ENCODE results near the gene SPTSSA.

DNA sequence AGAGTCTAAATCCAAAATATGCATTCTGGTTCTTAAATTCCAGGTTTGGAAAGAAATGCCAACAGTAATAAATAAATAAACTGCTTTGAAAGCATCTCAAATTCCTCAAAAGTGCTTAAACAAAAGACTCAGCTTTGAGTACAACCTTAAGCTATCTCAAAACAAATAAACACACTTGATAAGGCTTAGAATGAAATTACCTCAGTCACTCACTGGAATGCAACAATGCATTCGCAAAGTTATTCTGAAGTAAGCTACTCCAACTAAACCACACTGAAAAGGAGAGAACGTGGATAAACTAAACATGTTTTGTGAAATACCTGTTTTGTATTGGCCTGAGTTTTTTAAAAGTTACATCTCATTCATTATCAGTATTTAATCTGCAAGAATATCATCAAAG, 1.2 kb downstream of the SPTSSA start:
- no peak for TF ChIP-seq CTCF (conservative IDR thresholded peaks at IDR 0.05)
- TF ChIP-seq ZFX (IDR thresholded peaks at IDR 0.05) = no peak

Measured in C4-2B (cell line).